HG03520 (cell line): ENCODE results near the gene ATAD3B.
"Not testable (repeated sequence)": the region's sequence is repeated elsewhere in the genome, so short reads cannot be mapped to it uniquely, and the experiment has no call there.

Experiments used
- ATAC-seq: cut with Tn5 transposase; IDR thresholded peaks from one replicate; pipeline ENCODE4 v1.9.1; 2021; ENCODE audit warnings: mild to moderate bottlenecking, moderate library complexity; ENCODE audit not compliant: unreplicated experiment

Gene ATAD3B

GRCh38 chr1:1450616-1451015, 20.9 kb upstream of the ATAD3B start:
- not testable (repeated sequence) for ATAC-seq

GRCh38 chr1:1451696-1452364, 19.7 kb upstream of the ATAD3B start:
- ATAC-seq = no peak

GRCh38 chr1:1452365-1452739, 19.2 kb upstream of the ATAD3B start:
- ATAC-seq = not testable (repeated sequence)

- no peak for ATAC-seq
Measured at GRCh38 chr1:1452882-1453281, 18.7 kb upstream of the ATAD3B start.

- not testable (repeated sequence) for ATAC-seq
Measured at GRCh38 chr1:1454286-1455056, 17.1 kb upstream of the ATAD3B start.

- no peak for ATAC-seq
Measured at GRCh38 chr1:1455366-1455884, 16.1 kb upstream of the ATAD3B start.

GRCh38 chr1:1455934-1456333, 15.6 kb upstream of the ATAD3B start:
- not testable (repeated sequence) for ATAC-seq

- ATAC-seq = not testable (repeated sequence)
Measured at GRCh38 chr1:1456683-1457255, 14.8 kb upstream of the ATAD3B start.

GRCh38 chr1:1459156-1459555, 12.4 kb upstream of the ATAD3B start:
- ATAC-seq = not testable (repeated sequence)

GRCh38 chr1:1459711-1460110, 11.9 kb upstream of the ATAD3B start:
- not testable (repeated sequence) for ATAC-seq

- ATAC-seq = no peak
Measured at GRCh38 chr1:1460540-1461130, 10.9 kb upstream of the ATAD3B start.

- no peak for ATAC-seq
Measured at GRCh38 chr1:1461721-1462317, 9.7 kb upstream of the ATAD3B start.

- no peak for ATAC-seq
Measured at GRCh38 chr1:1462318-1462966, 9.1 kb upstream of the ATAD3B start.

- no peak for ATAC-seq
Measured at GRCh38 chr1:1463312-1463711, 8.3 kb upstream of the ATAD3B start.

- ATAC-seq = not testable (repeated sequence)
Measured at GRCh38 chr1:1468196-1468985, 3.2 kb upstream of the ATAD3B start.

- ATAC-seq = no peak
Measured at GRCh38 chr1:1470626-1471388, 758 bp upstream of the ATAD3B start.

GRCh38 chr1:1472053-1472876, 700 bp downstream of the ATAD3B start:
- not testable (repeated sequence) for ATAC-seq

- ATAC-seq = not testable (repeated sequence)
Measured at GRCh38 chr1:1476011-1476410, 4.4 kb downstream of the ATAD3B start.
